ENCODE results near the gene PAM. TPM values are rescaled to one million over a fixed set of nuclear protein-coding genes. Genes with fewer than 3 reads are reported as not detected.

PAM gene
- total and polyA plus RNA-seq, 2 of the 8 experiments (the other 6 are each of a cell fraction or from before 2014, with no cell fraction given), result 30.4 to 67.8 TPM

- no peak overlapping the region for H3K4ac ChIP-seq (replicated peaks; ENCODE audit: insufficient read length, low read depth, low read length)
- peaks cover 1% of the 10 kb centered on the region; the same call in 1 of the 2 replicates for H3K23me2 ChIP-seq (ENCODE audit: low read depth, low read length)
- no peak overlapping the region for H3K4me3 ChIP-seq (ENCODE audit: extremely low read depth in 1 of 4, insufficient read depth in 2 of 4, low read depth in 3 of 4, low read length in 4 of 4)
- no peaks in the 10 kb centered on the region for H3K79me2 ChIP-seq (ENCODE audit: control insufficient read depth in 1 of 2, insufficient read depth in 2 of 2, low read length in 2 of 2)
- no peak overlapping the region for H2BK15ac ChIP-seq (ENCODE audit: low read length)
- no peak overlapping the region for H3K23ac ChIP-seq (ENCODE audit: insufficient read length)
- no peaks in the 10 kb centered on the region for H3K9me3 ChIP-seq (ENCODE audit: insufficient read depth in 2 of 2, low read depth in 1 of 2, low read length in 1 of 2)
- no peak overlapping the region for H4K91ac ChIP-seq (replicated peaks; ENCODE audit: insufficient read length, low read length)
- H3K4me1 ChIP-seq (replicated peaks in 1 of 4; ENCODE audit: control insufficient read depth in 3 of 4, insufficient read depth in 4 of 4, low read length in 3 of 4), result no peaks in the 10 kb centered on the region
- H4K8ac ChIP-seq (ENCODE audit: extremely low read depth, insufficient read depth, low read length), result no peak overlapping the region
- no peak overlapping the region for H2BK5ac ChIP-seq (ENCODE audit: low read depth, low read length)
- DNase-seq (ENCODE audit: low read depth in 1 of 2, low spot score in 2 of 2) (no peak), FAIRE-seq (no peak)
- H3K9ac ChIP-seq (replicated peaks in 1 of 4; ENCODE audit: extremely low read depth in 1 of 4, low read depth in 3 of 4, low read length in 3 of 4), result no peak overlapping the region
- H3K79me1 ChIP-seq (ENCODE audit: low read depth, low read length), result no peaks in the 10 kb centered on the region
- no peak overlapping the region for H2BK20ac ChIP-seq (ENCODE audit: low read length)
- no peak for TF ChIP-seq ASH2L (IDR thresholded peaks at IDR 0.05; ENCODE audit: low read length)
- no peak overlapping the region for H2AK5ac ChIP-seq (ENCODE audit: low read depth, low read length)
- H3K27ac ChIP-seq (ENCODE audit: low read depth, low read length), result no peak overlapping the region
- no peaks in the 10 kb centered on the region; a peak in 1 of 8 replicates for H3K36me3 ChIP-seq (ENCODE audit: control insufficient read depth in 2 of 4, insufficient read depth in 4 of 4, low read length in 3 of 4)
- no peaks in the 10 kb centered on the region for H3K27me3 ChIP-seq (replicated peaks in 1 of 4; ENCODE audit: control insufficient read depth in 3 of 4, extremely low read depth in 1 of 4, insufficient read depth in 3 of 4, low read length in 3 of 4)
- no peak overlapping the region for H2AFZ ChIP-seq (ENCODE audit: low read length)
- no peak overlapping the region for H3K14ac ChIP-seq (ENCODE audit: insufficient read length)
- no peak overlapping the region for H2BK120ac ChIP-seq (replicated peaks; ENCODE audit: low read depth, low read length)
- H4K5ac ChIP-seq (ENCODE audit: insufficient read length, low read depth, low read length), result no peak overlapping the region
- no peaks in the 10 kb centered on the region for H4K20me1 ChIP-seq (replicated peaks in 1 of 2; ENCODE audit: control insufficient read depth in 1 of 2, insufficient read depth in 2 of 2, low read length in 2 of 2)
- ChIA-PET POLR2A (ENCODE audit: partially characterized antibody) (no interaction called here), CTCF (ENCODE audit: partially characterized antibody) (interaction anchor here (1.2 kb wide), 1 partner anchor 209 kb away, joined by 3 read pairs; no protein-coding TSS in a partner anchor)
- no peak overlapping the region for H2BK12ac ChIP-seq (ENCODE audit: low read depth, low read length)
- no peak overlapping the region for H3K56ac ChIP-seq (replicated peaks; ENCODE audit: insufficient read length, low read depth, low read length)
- no peak overlapping the region for H3K4me2 ChIP-seq (ENCODE audit: insufficient read depth in 1 of 2, low read depth in 2 of 2, low read length in 2 of 2)
- no peak overlapping the region for H3K18ac ChIP-seq (ENCODE audit: extremely low read depth, low read length)
- 88% methylated on average over 2 of the region's 2 CpGs; no CpG with 5 or more reads in 1 of the 2 experiments for WGBS, 2 experiments (ENCODE audit: extremely low coverage in 1 of 2, insufficient coverage in 1 of 2, insufficient read length in 1 of 2, insufficient replicate concordance in 2 of 2, low coverage in 1 of 2, low lambda C conversion rate in 2 of 2, missing lambda C conversion rate in 1 of 2)
Observed at GRCh38 chr5:103016167-103016566, 261.1 kb downstream of the PAM start.

Data from H1 (cell line).